ENCODE results near the gene CAP2.

DNA sequence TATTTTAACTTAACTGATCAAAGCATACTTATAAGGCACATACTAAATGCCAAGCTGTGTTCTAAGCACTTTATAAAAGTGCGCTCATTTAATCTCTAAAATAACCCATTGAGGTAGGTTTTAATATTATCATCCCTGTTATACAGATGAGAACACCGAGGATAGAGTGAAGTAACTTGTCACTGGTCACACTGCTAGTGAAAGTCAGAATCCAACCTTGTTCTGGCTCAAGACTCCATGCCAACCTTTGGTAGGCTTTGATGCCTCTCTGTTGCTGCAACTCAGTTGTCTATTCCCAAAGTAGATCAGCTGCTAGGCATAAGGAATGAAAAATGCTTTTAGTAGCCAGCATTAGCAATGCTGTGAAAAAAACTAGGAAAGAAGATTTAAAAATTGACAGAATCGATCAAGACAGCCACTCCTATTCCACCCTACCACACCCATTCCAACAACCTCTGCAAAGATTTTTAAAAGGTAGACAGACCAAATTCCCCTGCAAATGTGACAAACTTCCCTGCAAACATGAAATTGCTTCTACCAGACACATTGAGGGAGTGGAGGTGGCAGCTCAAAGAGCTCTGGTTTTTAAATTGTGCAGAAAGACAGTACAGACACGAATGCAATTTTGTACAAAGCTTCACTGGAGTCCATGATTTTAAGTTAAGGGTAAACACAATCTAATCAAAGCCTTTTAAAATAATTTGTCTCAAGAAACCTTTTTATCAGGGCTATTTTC is 39.8 kb upstream of the CAP2 start:
- TF ChIP-seq CTCF (IDR thresholded peaks at IDR 0.05) (no peak), POLR2A (IDR thresholded peaks at IDR 0.05) (no peak)

Data from testis (tissue), 2 donors.